Adrenal gland (tissue), 12 donors: ENCODE measurements around the gene SLC10A4. TPM values are rescaled to one million over a fixed set of nuclear protein-coding genes. Genes with fewer than 3 reads are reported as not detected.

Experiments used
- DNase-seq, 7 donors: peaks; one replicate each; pipeline ENCODE4 v3.0.0-alpha.2; 2019 to 2020
- H3K27ac ChIP-seq, 5 donors: fragments of 200-600 bp; sonication (generic) in 4 of 5; 1 replicate in 3 of 5; 2 replicates in 2 of 5; pipeline versions ENCODE4 v1.5.1 to v1.8.0; 2016 to 2020; ENCODE audit warnings: mild to moderate bottlenecking in 1 of 5
- H3K27me3 ChIP-seq: fragments of 200-600 bp; 2 replicates; pipeline ENCODE4 v1.8.0; 2021
- H3K36me3 ChIP-seq, 2 donors: fragments of 200-600 bp; replicated peaks in 1 of 2; 1 replicate in 1 of 2; 2 replicates in 1 of 2; pipeline versions ENCODE4 v1.5.1 to v1.8.0; 2018 to 2022
- H3K4me1 ChIP-seq, 2 donors: fragments of 200-600 bp; replicated peaks in 1 of 2; 1 replicate in 1 of 2; 2 replicates in 1 of 2; pipeline versions ENCODE4 v1.5.1 to v1.8.0; 2018 to 2021
- H3K4me3 ChIP-seq, 4 donors: fragments of 200-600 bp; sonication (generic) in 3 of 4; one replicate each; pipeline ENCODE4 v1.5.1; 2016 to 2018
- H3K9me3 ChIP-seq, 3 donors: fragments of 200-600 bp; sonication (generic) in 1 of 3; replicated peaks in 1 of 3; 1 replicate in 2 of 3; 2 replicates in 1 of 3; pipeline versions ENCODE4 v1.5.1 to v1.8.0; 2016 to 2021
- POLR2A ChIP-seq, 2 donors: fragments of 450-650 bp; IDR thresholded peaks; one replicate each; pipeline ENCODE4 v1.6.1; 2017; ENCODE audit warnings: antibody characterized with exemption in 2 of 2, mild to moderate bottlenecking in 2 of 2, moderate library complexity in 1 of 2
- WGBS, 4 donors: extraction: QIAGEN DNeasy Blood & Tissue Kit in 2 of 4; methylation state at CpG; one replicate each; pipeline versions ENCODE4 v1.1.5 to v1.1.7; 2013 to 2017; 5-methylcytosine and 5-hydroxymethylcytosine counted together
- intact Hi-C, 2 donors: fragments of 100-400 bp; cut with DNase I; formaldehyde crosslinking; loops; one replicate each; pipeline versions ENCODE4 v1.14.1 to v1.15.0; 2022 to 2023
- polyA plus RNA-seq, 3 donors: library from polyadenylated mRNA; stranded (reverse); fragments of 200-250 nt in 2 of 3; fragments of 350-450 nt in 1 of 3; fragmentation: Illumina TruSeq in 1 of 3; extraction: RNeasy Lipid Tissue Mini Kit (QIAGEN cat#74804) in 1 of 3; gene quantifications; one replicate each; pipeline ENCODE4 v1.2.3, GENCODE V29; 2013 to 2014
- total RNA-seq, 9 donors: library from RNA; depleted of rRNA in 4 of 9; stranded (reverse); fragments of >200 nt in 4 of 9; fragments of 120-200 nt in 1 of 9; fragmentation: NEBNext Ultra II Directional in 1 of 9; extraction: Animal tissue kit (Norgen Biotek cat#: 25700) in 1 of 9; gene quantifications; one replicate each; pipeline versions ENCODE4 v1.1.0 to v1.2.4, GENCODE V29; 2013 to 2023
- TF ChIP-seq, protein P1 (sequence below), 6 experiments: fragments of 450-650 bp in 4 of 6; fragments of 200-600 bp in 2 of 6; sonication (generic) in 1 of 6; IDR thresholded peaks; 1 replicate in 5 of 6; 2 replicates in 1 of 6; pipeline versions ENCODE4 v1.5.1 to v1.8.0; 2016 to 2021; ENCODE audit warnings: antibody characterized with exemption in 6 of 6, mild to moderate bottlenecking in 2 of 6, moderate library complexity in 1 of 6
- donor health status: healthy with polysubstance abuse.
- donor health status: Bipolar disorder and iron deficiency.
- donor health status: DM: yes; HTN: yes; CAD: no.
- donor health status: DM: no; HTN: no; CAD: no.
- donor health status: DM: no; HTN: no; CAD: no.
- donor health status: DM: yes; HTN: yes; CAD: no.

Gene SLC10A4
- total and polyA plus RNA-seq, 12 donors: 0.15 to 3.3 (median 1.9) TPM; not detected in 4

- no peak for DNase-seq
- TF ChIP-seq, protein P1, sequence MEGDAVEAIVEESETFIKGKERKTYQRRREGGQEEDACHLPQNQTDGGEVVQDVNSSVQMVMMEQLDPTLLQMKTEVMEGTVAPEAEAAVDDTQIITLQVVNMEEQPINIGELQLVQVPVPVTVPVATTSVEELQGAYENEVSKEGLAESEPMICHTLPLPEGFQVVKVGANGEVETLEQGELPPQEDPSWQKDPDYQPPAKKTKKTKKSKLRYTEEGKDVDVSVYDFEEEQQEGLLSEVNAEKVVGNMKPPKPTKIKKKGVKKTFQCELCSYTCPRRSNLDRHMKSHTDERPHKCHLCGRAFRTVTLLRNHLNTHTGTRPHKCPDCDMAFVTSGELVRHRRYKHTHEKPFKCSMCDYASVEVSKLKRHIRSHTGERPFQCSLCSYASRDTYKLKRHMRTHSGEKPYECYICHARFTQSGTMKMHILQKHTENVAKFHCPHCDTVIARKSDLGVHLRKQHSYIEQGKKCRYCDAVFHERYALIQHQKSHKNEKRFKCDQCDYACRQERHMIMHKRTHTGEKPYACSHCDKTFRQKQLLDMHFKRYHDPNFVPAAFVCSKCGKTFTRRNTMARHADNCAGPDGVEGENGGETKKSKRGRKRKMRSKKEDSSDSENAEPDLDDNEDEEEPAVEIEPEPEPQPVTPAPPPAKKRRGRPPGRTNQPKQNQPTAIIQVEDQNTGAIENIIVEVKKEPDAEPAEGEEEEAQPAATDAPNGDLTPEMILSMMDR (IDR thresholded peaks at IDR 0.05): no peak
- no peak for TF ChIP-seq POLR2A (IDR thresholded peaks at IDR 0.05)
- Histone ChIP-seq H3K9me3 (no peaks in the 10 kb centered on the region), H3K27me3 (peaks cover 36% of the 10 kb centered on the region), H3K4me1 (peaks cover 0 to 6% of the 10 kb centered on the region in 2 donors), H3K4me3 (no peak overlapping the region), H3K36me3 (no peaks in the 10 kb centered on the region), H3K27ac (no peak overlapping the region)
- intact Hi-C loops: no loop called here
- 41 to 54% (median 43%) methylated on average over 22 of the region's 22 CpGs for WGBS, 4 donors
Observed at GRCh38 chr4:48484494-48485168, 1.5 kb downstream of the SLC10A4 start.

GRCh38 chr4:48489683-48490011, 6.5 kb downstream of the SLC10A4 start:
- Histone ChIP-seq H3K27me3 (peaks cover 29% of the 10 kb centered on the region), H3K9me3 (no peaks in the 10 kb centered on the region), H3K36me3 (no peaks in the 10 kb centered on the region), H3K4me3 (peak overlapping the region in 1 of 4 donors; percentile 48), H3K27ac (no peak overlapping the region), H3K4me1 (peaks cover 0 to 5% of the 10 kb centered on the region in 2 donors)
- DNase-seq: no peak
- TF ChIP-seq POLR2A (IDR thresholded peaks at IDR 0.05): no peak
- TF ChIP-seq, protein P1 (IDR thresholded peaks at IDR 0.05): no peak
- intact Hi-C loops: no loop called here
- 21 to 27% (median 23%) methylated on average over 14 of the region's 14 CpGs for WGBS, 4 donors

GRCh38 chr4:48490012-48490679, 7.0 kb downstream of the SLC10A4 start, which contains the start of gene ZAR1:
ZAR1 (plus strand) TSS chr4:48490252; CDS start chr4:48490292, 40 bp downstream.
- Histone ChIP-seq H3K27me3 (peaks cover 28% of the 10 kb centered on the region), H3K9me3 (no peaks in the 10 kb centered on the region), H3K4me1 (peaks cover 0 to 5% of the 10 kb centered on the region in 2 donors), H3K27ac (no peak within 1 kb of the TSS), H3K36me3 (no peaks in the 10 kb centered on the region), H3K4me3 (peak within 1 kb of the TSS in 1 of 4 donors; percentile 48)
- intact Hi-C loops: no loop called here
- TF ChIP-seq POLR2A (IDR thresholded peaks at IDR 0.05): no peak
- TF ChIP-seq, protein P1 (IDR thresholded peaks at IDR 0.05): no peak
- DNase-seq: no peak
- 0 to 3% (median 2%) methylated on average over 1 to 80 of the region's 80 CpGs for WGBS, 4 donors

- Histone ChIP-seq H3K36me3 (no peaks in the 10 kb centered on the region), H3K9me3 (no peaks in the 10 kb centered on the region), H3K27me3 (peaks cover 28% of the 10 kb centered on the region), H3K27ac (no peak overlapping the region), H3K4me3 (peak overlapping the region in 1 of 4 donors; percentile 48), H3K4me1 (peaks cover 0 to 5% of the 10 kb centered on the region in 2 donors)
- TF ChIP-seq POLR2A (IDR thresholded peaks at IDR 0.05): no peak
- TF ChIP-seq, protein P1 (IDR thresholded peaks at IDR 0.05): no peak
- intact Hi-C loops: no loop called here
- whole genome bisulfite sequencing, 4 donors: 7 to 16% (median 8%) methylated on average over 5 to 104 of the region's 104 CpGs
- no peak for DNase-seq
Observed at GRCh38 chr4:48490680-48491513, 7.8 kb downstream of the SLC10A4 start.
